HepG2 (cell line): Measurements from ENCODE around the gene FAM118B. TPM values are rescaled to one million over a fixed set of nuclear protein-coding genes. Genes with fewer than 3 reads are reported as not detected.
A peak's percentile ranks its signal among the peaks of the same experiment; 100 is the strongest.

ENCODE experiments used
- HIVEP1 ChIP-seq: sonication (generic); formaldehyde crosslinking; IDR thresholded peaks from 2 replicates; pipeline ENCODE4 v1.4.0; 2020; ENCODE audit warnings: mild to moderate bottlenecking, missing genetic modification reagents
- HOXA3 ChIP-seq: sonication (generic); formaldehyde crosslinking; IDR thresholded peaks from 2 replicates; pipeline ENCODE4 v1.5.0; 2020; ENCODE audit warnings: missing genetic modification reagents
- MXD4 ChIP-seq: IDR thresholded peaks from 2 replicates; pipeline ENCODE4 v1.6.1; 2016; ENCODE audit warnings: mild to moderate bottlenecking, missing biosample characterization, missing genetic modification reagents
- SIN3A ChIP-seq: IDR thresholded peaks from 2 replicates; pipeline ENCODE4 v1.6.1; 2011; ENCODE audit warnings: low read depth, mild to moderate bottlenecking, control low read depth, low read length, borderline replicate concordance
- SNAPC2 ChIP-seq: sonication (generic); formaldehyde crosslinking; IDR thresholded peaks from 2 replicates; pipeline ENCODE4 v1.8.1; 2022; ENCODE audit warnings: mild to moderate bottlenecking, missing genetic modification reagents
- SP140L ChIP-seq: sonication (generic); formaldehyde crosslinking; IDR thresholded peaks from 2 replicates; pipeline ENCODE4 v1.4.0; 2020; ENCODE audit warnings: missing genetic modification reagents, borderline replicate concordance
- SRF ChIP-seq: IDR thresholded peaks from 2 replicates; pipeline ENCODE4 v1.6.1; 2011; ENCODE audit warnings: mild to moderate bottlenecking, low read depth, low read length, moderate library complexity
- STAT5B ChIP-seq: sonication (generic); formaldehyde crosslinking; IDR thresholded peaks from 2 replicates; pipeline ENCODE4 v1.4.0; 2020; ENCODE audit warnings: missing genetic modification reagents
- TCF12 ChIP-seq, 2 experiments: fragments of 450-650 bp in 1 of 2; sonication (generic) in 1 of 2; formaldehyde crosslinking in 1 of 2; IDR thresholded peaks; 2 replicates each; pipeline versions ENCODE4 v1.6.1 to v1.8.0; 2017 to 2022; ENCODE audit warnings: antibody characterized with exemption in 1 of 2, mild to moderate bottlenecking in 1 of 2, missing genetic modification reagents in 1 of 2, moderate library complexity in 1 of 2
- YY1 ChIP-seq: IDR thresholded peaks from 2 replicates; pipeline ENCODE4 v1.6.1; 2011; ENCODE audit warnings: low read length, low read depth, moderate library complexity, mild to moderate bottlenecking; ENCODE audit not compliant: insufficient read depth, insufficient replicate concordance
- ZFY ChIP-seq: sonication (generic); formaldehyde crosslinking; IDR thresholded peaks from 2 replicates; pipeline ENCODE4 v1.4.0; 2020; ENCODE audit warnings: missing genetic modification reagents
- ZNF331 ChIP-seq: sonication (generic); formaldehyde crosslinking; IDR thresholded peaks from 2 replicates; pipeline ENCODE4 v1.4.0; 2020; ENCODE audit warnings: missing genetic modification reagents
- ZNF709 ChIP-seq: sonication (generic); formaldehyde crosslinking; IDR thresholded peaks from 2 replicates; pipeline ENCODE4 v1.5.0; 2020; ENCODE audit warnings: mild to moderate bottlenecking, missing genetic modification reagents
- ZNF775 ChIP-seq: sonication (generic); formaldehyde crosslinking; IDR thresholded peaks from 2 replicates; pipeline ENCODE4 v1.4.0; 2020; ENCODE audit warnings: missing genetic modification reagents, mild to moderate bottlenecking, moderate library complexity, borderline replicate concordance
- polyA plus RNA-seq, 8 experiments: library from polyadenylated mRNA; depleted of rRNA in 3 of 8; stranded (reverse) in 7 of 8; unstranded in 1 of 8; fragments of >200 nt; fragmentation: Illumina TruSeq in 4 of 8; extraction: Trizol in 4 of 8; gene quantifications; 2 replicates each; pipeline versions ENCODE4 v1.2.1 to v1.2.3, GENCODE V29; 2011 to 2016; ENCODE audit warnings: low read depth in 4 of 8, missing spikeins in 1 of 8, mixed read lengths in 1 of 8; ENCODE audit not compliant: insufficient read depth in 1 of 8
- total RNA-seq, 5 experiments: library from RNA; depleted of rRNA; stranded (reverse); fragments of >200 nt; fragmentation: Illumina TruSeq; extraction: Trizol; gene quantifications; 2 replicates each; pipeline ENCODE4 v1.2.3, GENCODE V29; 2016; ENCODE audit warnings: low read depth in 1 of 5
- TF ChIP-seq, protein P1 (sequence below): sonication (generic); formaldehyde crosslinking; IDR thresholded peaks from 2 replicates; pipeline ENCODE4 v1.4.0; 2020; ENCODE audit warnings: missing genetic modification reagents, mild to moderate bottlenecking, borderline replicate concordance
- TF ChIP-seq, protein P2 (sequence below): sonication (generic); formaldehyde crosslinking; IDR thresholded peaks from 2 replicates; pipeline ENCODE4 v1.5.0; 2020; ENCODE audit warnings: mild to moderate bottlenecking, missing genetic modification reagents
- TF ChIP-seq, protein P3 (sequence below): sonication (generic); formaldehyde crosslinking; IDR thresholded peaks from 2 replicates; pipeline ENCODE4 v1.4.0; 2020; ENCODE audit warnings: mild to moderate bottlenecking, missing genetic modification reagents
- TF ChIP-seq, protein P4 (sequence below): sonication (generic); formaldehyde crosslinking; IDR thresholded peaks from 2 replicates; pipeline ENCODE4 v1.4.0; 2020; ENCODE audit warnings: missing genetic modification reagents
- TF ChIP-seq, protein P5 (sequence below): sonication (generic); formaldehyde crosslinking; IDR thresholded peaks from 2 replicates; pipeline ENCODE4 v1.8.1; 2023; ENCODE audit warnings: mild to moderate bottlenecking, inconsistent platforms, moderate library complexity, missing genetic modification reagents, borderline replicate concordance

Gene FAM118B
- total and polyA plus RNA-seq, 2 of the 13 experiments (the other 11 are each of a cell fraction or from before 2014, with no cell fraction given), result 10.2 to 25.7 TPM

DNA sequence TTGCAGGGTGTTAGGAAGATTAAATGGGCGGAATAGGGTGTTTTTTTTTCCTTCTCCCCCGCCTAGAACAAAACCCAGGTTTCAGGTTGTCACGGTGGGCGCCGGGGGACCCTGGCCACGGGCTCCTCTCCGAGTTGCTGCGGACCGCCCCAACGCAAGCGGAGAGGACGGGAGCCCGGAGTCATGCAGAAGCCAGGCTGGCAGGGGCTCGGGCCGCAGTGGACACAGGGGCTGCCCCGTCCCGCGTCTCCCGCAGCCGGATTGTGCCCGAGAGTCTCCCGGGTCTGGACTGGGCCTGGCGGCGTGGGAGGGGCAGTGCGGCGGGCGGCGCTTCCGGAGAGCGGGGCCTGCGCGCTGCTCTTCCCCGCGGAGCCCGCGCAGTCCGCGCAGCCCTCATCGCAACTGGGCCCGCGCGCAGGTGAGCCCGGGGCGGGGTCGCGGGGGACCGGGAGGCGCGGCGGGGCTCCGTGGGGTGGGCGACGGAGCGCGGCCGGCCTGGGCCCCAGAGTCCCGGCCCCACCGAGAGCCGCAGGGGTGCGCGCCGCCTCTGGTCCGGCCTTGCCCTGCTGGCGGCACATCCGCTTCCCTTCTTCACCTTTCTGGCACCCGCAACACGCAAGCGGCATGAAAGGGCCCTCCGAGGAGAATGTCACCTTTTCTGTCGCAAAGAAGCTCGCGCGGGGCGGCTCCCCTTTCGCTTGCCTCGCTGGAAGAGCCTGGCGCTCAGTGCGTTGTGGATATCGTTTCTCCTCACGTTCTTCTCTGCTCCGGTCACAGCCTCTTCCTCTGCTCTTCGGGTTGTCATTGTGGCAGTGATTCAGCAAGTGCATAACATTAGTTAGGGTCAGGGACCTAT, 71.4 kb downstream of the FAM118B start, which contains the start of gene TIRAP (continued):
- TF ChIP-seq, protein P1, sequence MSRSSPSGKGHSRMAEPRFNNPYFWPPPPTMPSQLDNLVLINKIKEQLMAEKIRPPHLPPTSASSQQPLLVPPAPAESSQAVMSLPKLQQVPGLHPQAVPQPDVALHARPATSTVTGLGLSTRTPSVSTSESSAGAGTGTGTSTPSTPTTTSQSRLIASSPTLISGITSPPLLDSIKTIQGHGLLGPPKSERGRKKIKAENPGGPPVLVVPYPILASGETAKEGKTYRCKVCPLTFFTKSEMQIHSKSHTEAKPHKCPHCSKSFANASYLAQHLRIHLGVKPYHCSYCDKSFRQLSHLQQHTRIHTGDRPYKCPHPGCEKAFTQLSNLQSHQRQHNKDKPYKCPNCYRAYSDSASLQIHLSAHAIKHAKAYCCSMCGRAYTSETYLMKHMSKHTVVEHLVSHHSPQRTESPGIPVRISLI (CRISPR knock-in tag), result peak; percentile 48; the same call in 1 of the 2 replicates
- TF ChIP-seq ZFY (peak; percentile 98), HIVEP1 (CRISPR knock-in tag) (no peak; the same call in 1 of the 2 replicates), SRF (no peak), STAT5B (CRISPR knock-in tag) (no peak), YY1 (peak; percentile 64), SIN3A (peak; percentile 64; the same call in 1 of the 2 replicates), ZNF775 (CRISPR knock-in tag) (no peak), MXD4 (CRISPR knock-in tag) (peak; percentile 30; the same call in 1 of the 2 replicates), TCF12 (IDR thresholded peaks at IDR 0.05) (no peak), TCF12 (CRISPR knock-in tag; IDR thresholded peaks at IDR 0.05) (peak; percentile 59; the same call in 1 of the 2 replicates), ZNF709 (CRISPR knock-in tag) (peak; percentile 53; the same call in 1 of the 2 replicates), HOXA3 (CRISPR knock-in tag) (0 out of 2 replicates have a peak, but pooled peaks have one; percentile 12), SNAPC2 (CRISPR knock-in tag) (no peak), SP140L (CRISPR knock-in tag) (no peak), ZNF331 (CRISPR knock-in tag) (peak; percentile 56; the same call in 1 of the 2 replicates)
- TF ChIP-seq, protein P2, sequence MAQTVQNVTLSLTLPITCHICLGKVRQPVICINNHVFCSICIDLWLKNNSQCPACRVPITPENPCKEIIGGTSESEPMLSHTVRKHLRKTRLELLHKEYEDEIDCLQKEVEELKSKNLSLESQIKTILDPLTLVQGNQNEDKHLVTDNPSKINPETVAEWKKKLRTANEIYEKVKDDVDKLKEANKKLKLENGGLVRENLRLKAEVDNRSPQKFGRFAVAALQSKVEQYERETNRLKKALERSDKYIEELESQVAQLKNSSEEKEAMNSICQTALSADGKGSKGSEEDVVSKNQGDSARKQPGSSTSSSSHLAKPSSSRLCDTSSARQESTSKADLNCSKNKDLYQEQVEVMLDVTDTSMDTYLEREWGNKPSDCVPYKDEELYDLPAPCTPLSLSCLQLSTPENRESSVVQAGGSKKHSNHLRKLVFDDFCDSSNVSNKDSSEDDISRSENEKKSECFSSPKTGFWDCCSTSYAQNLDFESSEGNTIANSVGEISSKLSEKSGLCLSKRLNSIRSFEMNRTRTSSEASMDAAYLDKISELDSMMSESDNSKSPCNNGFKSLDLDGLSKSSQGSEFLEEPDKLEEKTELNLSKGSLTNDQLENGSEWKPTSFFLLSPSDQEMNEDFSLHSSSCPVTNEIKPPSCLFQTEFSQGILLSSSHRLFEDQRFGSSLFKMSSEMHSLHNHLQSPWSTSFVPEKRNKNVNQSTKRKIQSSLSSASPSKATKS, result no peak
- TF ChIP-seq, protein P3, sequence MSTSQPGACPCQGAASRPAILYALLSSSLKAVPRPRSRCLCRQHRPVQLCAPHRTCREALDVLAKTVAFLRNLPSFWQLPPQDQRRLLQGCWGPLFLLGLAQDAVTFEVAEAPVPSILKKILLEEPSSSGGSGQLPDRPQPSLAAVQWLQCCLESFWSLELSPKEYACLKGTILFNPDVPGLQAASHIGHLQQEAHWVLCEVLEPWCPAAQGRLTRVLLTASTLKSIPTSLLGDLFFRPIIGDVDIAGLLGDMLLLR, result 0 out of 2 replicates have a peak, but pooled peaks have one; percentile 36
- TF ChIP-seq, protein P4, sequence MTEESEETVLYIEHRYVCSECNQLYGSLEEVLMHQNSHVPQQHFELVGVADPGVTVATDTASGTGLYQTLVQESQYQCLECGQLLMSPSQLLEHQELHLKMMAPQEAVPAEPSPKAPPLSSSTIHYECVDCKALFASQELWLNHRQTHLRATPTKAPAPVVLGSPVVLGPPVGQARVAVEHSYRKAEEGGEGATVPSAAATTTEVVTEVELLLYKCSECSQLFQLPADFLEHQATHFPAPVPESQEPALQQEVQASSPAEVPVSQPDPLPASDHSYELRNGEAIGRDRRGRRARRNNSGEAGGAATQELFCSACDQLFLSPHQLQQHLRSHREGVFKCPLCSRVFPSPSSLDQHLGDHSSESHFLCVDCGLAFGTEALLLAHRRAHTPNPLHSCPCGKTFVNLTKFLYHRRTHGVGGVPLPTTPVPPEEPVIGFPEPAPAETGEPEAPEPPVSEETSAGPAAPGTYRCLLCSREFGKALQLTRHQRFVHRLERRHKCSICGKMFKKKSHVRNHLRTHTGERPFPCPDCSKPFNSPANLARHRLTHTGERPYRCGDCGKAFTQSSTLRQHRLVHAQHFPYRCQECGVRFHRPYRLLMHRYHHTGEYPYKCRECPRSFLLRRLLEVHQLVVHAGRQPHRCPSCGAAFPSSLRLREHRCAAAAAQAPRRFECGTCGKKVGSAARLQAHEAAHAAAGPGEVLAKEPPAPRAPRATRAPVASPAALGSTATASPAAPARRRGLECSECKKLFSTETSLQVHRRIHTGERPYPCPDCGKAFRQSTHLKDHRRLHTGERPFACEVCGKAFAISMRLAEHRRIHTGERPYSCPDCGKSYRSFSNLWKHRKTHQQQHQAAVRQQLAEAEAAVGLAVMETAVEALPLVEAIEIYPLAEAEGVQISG (CRISPR knock-in tag), result peak; percentile 68
- TF ChIP-seq, protein P5, sequence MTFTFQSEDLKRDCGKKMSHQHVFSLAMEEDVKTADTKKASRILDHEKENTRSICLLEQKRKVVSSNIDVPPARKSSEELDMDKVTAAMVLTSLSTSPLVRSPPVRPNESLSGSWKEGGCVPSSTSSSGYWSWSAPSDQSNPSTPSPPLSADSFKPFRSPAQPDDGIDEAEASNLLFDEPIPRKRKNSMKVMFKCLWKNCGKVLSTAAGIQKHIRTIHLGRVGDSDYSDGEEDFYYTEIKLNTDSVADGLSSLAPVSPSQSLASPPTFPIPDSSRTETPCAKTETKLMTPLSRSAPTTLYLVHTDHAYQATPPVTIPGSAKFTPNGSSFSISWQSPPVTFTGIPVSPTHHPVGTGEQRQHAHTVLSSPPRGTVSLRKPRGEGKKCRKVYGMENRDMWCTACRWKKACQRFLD, result no peak
